Raji (cell line): Measurements from ENCODE around the gene FAM200A.

Source experiments
- POLR2A ChIP-seq: IDR thresholded peaks from 2 replicates; pipeline ENCODE4 v1.6.1; 2011; ENCODE audit warnings: low read depth, low read length, control low read depth; ENCODE audit not compliant: insufficient read depth

FAM200A gene

DNA sequence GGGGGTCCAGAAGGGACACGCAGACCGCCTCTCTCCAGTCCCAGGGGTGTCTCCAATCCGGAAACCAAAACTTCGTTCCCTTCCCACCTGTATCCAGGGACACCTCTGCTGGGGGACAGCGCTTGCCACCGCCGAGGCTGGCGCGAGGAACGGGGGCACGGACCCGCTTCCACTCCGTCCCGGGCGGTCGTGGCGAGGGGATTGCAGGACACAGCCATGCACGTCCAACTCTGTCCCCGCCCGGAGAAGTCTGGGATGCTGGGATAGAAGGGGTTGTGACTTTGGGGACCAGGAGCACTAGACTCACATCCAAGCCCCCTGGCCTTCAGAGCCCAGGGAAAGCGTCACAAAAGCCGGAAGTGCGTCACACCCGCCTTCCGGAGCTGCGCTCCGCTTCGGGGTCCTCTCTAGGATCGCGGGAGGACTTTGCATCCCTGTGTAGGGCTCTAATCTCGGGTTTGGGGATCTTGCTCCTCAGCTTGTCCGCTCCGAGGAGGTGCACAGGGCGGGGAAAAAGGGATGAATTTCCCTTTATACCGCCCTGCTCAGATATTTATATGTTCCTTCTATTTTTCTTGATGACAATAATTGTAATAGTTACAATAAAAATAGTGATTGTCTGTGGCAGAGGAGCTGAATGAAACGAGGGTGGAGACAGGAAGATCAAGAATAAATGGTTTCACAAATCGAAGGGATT is at the start of gene FAM200A:
TSS of gene FAM200A (minus strand) at position 348 of the 697 bp plus-strand sequence. CDS start 3,707 bp downstream, outside the sequence.
- peak; percentile 98 for TF ChIP-seq POLR2A

DNA sequence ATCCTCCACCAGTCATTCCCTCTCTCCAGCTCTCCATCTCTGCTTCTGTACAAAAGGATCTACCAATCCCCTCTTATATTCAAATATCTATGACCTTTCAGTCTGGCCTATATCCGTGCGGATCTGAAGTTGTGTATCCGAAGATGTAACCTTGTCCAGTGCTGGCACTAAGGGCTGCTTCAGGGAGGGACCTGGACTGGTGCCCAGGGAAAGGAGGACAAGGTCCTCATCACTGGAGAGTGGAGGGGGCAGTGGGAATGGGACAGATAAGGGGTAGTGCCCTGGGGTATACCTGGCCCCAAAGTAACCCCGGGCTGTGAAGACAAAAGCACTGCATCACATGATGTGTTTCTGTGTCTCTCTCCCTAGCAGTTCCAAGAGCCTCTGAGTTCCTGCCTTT is 47.9 kb upstream of the FAM200A start:
- TF ChIP-seq POLR2A, result no peak

DNA sequence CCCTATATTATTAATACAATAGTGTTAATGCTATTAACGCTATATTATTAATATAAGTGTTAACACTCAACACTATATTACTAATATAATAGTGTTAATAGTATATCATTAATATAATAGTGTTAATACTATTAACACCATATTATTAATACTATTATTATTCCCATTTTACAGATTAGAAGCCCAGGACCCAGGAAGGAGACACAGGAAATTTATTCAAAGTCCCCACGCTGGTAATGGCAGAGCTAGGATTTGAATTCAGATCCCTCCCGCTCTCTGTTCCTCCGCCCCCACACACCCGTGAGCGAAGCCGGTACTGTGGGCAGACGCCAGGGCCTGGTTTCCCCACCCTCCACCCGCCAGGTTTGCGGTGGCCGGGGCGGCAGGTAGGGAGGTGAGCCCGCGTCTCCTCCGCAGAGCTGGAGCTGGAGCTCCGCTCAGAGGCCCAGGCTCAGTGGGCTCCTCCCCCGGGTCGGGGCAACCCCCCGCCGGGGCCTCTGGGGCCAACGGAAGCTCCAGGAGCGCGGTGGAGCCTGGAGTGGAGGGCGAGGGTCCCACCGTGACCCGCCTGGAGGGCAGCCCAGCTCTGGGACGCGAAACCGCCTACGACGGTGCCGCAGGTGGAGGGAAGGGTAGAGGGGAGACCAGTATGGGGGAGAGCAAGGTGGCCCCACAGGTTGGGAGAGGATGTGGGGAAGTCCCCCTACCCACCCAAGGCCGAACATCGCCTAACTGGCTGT is 46.0 kb upstream of the FAM200A start, which contains the start of gene TMEM225B:
TSS of gene TMEM225B (plus strand) at position 506 of the 740 bp plus-strand sequence. CDS start 6,122 bp downstream, outside the sequence.
- TF ChIP-seq POLR2A, result no peak

DNA sequence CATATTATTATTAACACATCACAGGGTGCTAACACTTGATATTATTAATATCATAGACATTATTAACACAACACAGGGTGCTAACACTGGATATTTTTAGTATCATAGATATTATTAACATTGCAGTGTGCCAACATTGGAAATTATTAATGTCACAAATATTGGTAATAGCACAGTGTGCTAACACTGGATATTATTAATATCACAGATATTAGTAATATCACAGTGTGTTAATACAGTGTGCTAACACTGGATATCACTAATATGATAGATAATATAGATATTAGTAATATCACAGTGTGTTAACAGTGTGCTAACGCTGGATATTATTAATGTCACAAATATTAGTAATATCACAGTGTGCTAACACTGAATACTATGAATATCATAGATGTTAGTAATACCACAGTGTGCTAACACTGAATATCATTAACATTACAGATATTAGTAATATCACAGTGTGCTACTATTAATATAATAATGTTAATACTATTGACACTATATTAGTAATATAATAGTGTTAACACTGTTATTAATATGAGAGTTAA is 44.6 kb upstream of the FAM200A start:
- TF ChIP-seq POLR2A, result no peak

DNA sequence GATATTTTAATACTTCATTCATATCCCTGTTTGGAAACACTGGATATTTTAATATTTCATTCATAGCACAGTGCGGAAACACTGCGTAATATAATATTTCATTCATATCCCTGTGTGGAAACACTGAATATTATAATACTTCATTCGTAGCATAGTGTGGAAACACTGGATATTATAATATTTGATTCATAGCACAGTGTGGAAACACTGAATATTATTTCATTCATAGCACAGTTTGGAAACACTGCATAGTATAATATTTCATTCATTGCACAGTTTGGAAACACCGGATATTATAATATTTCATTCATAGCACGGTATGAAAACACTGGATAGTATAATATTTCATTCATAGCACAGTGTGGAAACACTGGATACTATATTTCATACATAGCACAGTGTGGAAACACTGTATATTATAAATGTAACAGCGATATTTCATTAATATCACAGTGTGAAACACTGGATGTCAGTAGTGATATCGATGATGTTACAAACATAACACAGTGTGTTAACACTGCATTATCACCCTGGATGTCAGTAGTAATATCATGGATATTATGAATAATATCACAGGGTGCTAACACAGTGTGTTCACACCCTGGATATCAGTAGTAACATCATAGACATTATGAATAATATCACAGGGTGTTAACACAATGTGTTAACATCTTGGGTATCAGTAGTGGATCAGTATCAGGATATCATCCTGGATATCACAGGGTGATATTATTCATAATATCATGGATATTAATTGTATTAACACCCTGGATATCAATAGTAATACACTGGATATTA is 43.2 kb upstream of the FAM200A start:
- TF ChIP-seq POLR2A, result no peak

DNA sequence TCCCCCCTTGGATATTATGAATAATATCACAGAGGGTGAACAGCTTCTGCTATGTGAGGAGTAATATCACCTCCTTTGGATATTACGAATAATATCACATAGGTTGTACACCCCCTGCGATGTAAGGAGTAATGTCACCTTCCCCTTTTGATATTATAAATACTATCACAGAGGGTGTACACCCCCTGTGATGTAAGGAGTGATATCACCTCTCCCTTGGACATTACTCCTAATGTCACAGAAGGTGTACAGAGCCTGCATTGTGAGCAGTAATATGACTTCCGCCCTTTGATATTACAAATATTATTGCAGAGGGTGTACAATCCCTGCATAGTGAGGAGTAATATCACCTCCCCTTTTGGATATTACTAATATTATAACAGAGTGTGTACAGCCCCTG is 37.0 kb upstream of the FAM200A start:
- TF ChIP-seq POLR2A, result no peak

DNA sequence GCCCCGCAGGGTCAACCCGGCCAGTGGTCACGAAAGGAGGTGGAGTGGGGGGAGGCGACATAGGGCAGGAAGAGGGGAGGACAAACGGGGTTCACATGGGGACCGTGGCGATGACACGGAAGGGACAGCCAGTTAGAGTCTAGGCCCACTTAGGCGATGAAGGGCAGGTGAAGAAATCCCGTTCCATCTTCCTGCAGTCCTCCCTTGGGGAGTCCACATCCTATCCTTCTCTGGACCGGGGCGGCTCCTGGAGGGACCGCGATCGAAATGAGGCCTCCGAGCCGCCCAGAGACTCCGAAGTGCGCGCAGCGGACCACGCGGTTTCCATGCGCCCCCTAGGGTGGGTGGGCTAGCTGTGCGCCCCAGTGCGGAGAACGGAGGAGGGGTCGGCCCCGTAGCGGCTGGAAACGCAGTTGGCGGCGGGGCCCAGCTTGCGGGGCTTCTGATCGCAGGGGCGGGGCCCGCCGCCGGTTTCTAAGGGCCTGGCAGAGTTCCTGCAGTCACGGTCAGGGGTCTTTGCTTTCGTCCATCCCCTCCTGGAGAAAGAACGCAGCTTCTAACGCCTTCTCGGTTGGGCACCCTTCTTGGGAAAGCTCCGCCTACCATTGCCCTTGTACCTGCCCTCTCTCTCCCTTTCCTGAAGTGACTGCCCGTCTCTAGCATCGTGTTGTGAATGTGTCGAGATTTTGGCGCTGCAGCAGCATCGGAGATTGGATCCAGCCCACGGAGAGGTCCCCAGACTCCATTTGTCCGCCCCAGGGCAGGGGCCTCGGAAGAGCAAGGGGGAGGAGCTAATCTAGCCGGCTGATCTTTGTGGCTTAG is 28.3 kb upstream of the FAM200A start:
- TF ChIP-seq POLR2A, result no peak

DNA sequence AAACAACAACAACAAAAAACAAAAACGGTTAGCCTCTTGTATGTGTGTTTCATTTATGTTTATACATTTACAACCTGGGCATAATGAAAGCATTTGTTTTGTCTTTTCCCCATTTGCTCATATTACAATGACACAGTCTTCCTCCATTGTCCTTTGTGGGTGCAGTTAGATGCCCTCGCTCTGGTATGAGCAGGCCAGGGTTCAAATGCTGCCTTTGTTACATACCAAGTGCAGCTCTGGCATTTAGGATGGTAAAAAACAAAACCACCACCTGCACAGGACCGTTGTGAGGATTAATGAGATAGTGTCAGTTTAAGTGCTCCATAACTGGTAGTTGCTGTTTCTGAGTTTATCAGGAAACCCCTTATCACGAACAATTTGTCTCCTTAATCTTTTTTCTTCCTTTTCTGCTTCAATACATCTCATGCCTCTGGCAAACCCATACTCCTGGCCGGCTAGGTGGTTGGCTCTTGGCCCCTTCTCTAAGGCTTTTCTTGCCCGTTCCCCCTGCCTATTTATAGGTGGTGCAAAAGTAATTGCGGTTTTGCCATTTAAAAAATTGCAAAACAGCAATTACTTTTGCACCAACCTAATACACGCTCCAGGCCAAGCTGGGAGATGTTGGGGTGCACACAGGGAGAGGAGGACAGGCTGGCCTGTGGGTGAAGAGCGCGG is 27.5 kb upstream of the FAM200A start:
- no peak for TF ChIP-seq POLR2A

DNA sequence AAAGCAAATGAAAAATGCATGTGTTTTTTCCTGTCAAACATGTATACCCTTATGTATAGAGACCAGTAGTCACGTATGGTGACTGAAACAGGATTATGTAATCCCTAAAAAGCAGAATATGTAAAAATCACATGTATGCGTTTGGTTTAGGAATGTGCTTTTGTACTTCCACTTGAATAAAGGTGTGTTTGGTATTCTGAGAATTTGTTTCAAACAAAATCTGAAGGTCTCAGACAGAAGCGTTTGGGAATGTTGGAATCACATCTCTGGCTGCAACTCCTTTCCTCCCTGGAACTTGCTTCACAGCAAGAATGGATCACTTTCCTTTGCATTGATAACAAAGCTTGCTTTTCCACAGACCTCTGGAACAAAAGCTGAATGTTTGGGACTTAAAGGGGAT is 24.3 kb upstream of the FAM200A start:
- TF ChIP-seq POLR2A, result no peak

DNA sequence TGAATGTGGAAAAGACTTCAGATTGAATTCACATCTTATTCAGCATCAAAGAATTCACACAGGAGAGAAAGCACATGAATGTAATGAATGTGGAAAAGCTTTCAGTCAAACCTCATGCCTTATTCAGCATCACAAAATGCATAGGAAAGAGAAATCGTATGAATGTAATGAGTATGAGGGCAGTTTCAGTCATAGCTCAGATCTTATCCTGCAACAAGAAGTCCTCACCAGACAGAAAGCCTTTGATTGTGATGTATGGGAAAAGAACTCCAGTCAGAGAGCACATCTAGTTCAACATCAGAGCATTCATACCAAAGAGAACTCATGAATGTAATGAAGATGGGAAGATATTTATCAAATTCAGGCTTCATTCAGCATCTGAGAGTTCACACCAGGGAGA is 21.3 kb upstream of the FAM200A start:
- no peak for TF ChIP-seq POLR2A

DNA sequence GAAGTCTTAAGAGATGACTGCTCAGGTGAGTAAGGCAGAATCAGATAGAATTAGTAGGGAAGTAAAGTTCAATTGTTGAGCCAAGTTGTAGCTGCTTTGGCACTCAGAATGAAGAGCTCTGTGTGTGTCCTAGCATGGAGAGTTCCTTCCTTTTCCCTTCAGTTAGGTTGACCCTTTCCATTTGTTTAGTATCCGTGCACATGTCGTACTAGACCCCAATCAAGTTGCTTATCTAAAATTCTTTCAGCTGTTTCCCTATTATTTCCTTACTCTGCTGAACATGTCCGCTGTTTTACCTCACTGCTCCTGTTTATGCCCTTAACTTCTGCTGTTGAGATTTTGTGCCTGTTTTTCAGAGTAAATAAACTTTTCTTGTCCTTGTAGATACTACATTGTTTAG is 19.9 kb upstream of the FAM200A start:
- no peak for TF ChIP-seq POLR2A

DNA sequence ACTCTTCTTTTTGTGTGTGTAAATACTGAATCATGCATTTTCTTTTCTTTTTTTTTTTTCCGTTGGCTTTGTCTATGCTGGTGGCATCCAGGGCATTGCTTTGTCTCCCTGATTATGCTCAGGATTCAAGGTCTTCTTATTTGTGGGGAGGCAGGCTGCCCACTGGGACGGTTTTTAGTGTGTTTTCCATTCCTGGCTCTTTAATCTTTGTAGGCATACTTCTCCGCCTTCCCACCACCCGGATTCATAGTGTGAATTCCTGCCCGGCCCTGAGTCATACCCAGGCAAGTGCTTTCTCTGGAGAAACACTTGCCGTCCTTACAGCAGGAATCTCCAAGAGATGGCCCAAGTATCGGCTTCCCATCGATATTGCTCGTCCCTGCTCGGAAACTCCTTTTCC is 11.7 kb upstream of the FAM200A start:
- no peak for TF ChIP-seq POLR2A

DNA sequence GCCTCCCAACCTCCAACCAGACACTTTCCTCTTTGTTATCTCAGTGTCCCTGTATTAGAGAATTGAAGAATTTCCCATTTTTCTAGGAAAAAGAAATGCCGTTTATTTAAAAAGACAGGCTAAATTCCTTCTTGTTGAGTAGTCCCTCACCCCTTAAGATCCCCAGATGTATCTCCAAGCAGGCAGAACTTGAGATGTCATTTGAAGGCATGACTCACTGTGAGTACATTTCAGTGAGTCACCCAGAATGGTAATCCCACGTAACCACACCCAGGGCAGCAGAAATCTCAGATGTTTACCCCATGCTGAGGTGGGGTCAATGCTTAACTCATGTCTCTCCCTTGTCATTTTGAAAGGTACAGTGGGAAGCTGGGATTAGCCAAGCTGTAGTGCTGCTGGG is 10.9 kb upstream of the FAM200A start:
- no peak for TF ChIP-seq POLR2A
